Activated T-cell treated with anti-CD3 and anti-CD28 coated beads for 48 hours (primary cell): ENCODE results near the gene AKR1E2.

Source experiments
- DNase-seq: peaks from one replicate; pipeline ENCODE4 v3.0.0-alpha.2; 2020; ENCODE audit warnings: low read depth

Gene AKR1E2

GRCh38 chr10:4845766-4846165 lies 19.8 kb downstream of the AKR1E2 start:
- no peak for DNase-seq

DNA sequence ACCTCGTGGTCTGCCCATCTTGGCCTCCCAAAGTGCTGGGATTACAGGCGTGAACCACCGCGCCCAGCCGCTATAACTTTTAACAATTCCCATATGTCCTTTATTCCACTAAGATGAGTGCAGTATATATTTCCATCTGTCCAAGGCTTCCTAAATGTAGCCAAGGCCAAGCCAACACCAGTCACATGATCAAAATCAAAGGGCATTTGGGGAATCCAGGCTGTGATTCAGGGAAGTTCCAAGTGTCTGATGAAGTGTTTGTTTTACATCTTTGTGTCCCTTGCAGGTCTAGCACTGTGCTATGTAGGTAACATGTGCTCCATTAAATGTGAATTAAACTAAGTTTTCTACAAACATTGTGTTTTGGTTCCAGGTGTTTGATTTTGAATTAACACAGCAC lies 20.8 kb downstream of the AKR1E2 start:
- DNase-seq: no peak

DNA sequence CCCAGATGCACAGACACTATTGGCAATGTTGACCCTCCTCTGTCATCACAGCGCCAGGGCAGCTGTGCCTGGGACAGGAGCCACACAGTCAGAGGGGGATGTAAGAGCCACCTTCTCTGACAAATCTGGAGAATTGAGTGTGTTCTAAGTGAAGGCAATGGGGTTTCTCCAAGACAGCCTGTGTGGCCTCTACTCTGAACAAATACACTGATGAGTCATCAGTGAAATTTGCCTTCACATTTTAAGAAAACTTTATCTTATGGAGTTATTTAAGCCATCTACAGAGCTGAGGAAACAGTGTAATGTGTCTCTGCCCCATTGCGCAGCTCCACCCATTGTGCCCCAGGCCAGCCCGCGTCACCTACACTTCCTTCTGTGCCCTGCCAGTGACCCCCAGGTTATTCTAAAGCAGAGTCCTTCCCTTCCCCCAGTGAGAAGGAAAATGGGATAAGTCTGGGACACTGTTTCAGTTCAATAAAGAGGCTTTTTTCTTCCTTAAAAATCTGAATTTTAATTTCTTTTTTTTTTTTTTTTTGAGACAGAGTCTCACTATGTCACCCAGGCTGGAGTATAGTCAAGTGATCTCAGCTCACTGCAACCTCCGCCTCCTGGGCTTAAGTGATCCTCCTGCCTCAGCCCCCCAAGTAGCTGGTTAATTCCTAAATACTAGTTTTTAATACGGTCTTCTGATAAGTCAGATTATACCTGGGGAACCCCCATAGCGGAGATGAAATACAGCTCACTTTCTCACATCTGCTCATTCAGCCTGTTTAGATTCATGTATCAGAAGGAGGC lies 21.8 kb downstream of the AKR1E2 start:
- DNase-seq: no peak

DNA sequence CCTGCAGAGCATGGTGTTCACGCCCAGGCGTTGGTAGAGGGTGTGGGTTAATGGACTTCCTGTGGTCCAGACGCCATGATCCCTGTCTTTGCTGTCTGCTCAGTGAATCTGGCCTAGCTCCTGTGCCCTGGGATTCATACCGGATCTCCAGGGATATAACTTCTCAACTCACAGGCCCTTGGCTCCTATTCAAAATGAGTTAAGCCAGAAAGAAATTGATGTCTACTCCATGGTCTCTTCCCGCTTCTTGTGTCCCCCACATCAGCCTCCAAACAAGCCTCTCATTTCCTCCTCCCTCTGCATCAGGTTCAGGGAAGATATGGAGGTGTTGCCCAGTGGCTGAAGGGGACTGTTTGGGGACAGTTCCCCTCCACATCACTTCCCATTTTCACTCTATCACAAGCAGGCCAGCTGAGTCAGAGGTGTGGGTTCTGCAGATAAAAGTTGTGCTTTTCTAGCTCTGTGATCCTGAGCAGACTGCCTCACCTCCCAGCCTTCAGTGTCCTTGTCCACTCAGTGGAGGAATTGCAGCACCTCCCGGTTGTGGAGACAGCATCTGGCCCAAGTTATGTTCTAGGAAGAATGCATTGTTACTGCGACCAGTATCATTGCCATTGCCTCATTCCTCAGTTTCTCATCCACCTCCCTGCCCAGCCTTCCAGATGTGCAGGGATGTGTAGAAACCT lies 22.5 kb downstream of the AKR1E2 start:
- DNase-seq: no peak

GRCh38 chr10:4849042-4849402 lies 23.0 kb downstream of the AKR1E2 start:
- DNase-seq: no peak

- DNase-seq: peak; percentile 82
These were observed 23.7 kb downstream of the AKR1E2 start for GRCh38 chr10:4849555-4850242.

- no peak for DNase-seq
These were observed 24.4 kb downstream of the AKR1E2 start for GRCh38 chr10:4850397-4850796.

DNA sequence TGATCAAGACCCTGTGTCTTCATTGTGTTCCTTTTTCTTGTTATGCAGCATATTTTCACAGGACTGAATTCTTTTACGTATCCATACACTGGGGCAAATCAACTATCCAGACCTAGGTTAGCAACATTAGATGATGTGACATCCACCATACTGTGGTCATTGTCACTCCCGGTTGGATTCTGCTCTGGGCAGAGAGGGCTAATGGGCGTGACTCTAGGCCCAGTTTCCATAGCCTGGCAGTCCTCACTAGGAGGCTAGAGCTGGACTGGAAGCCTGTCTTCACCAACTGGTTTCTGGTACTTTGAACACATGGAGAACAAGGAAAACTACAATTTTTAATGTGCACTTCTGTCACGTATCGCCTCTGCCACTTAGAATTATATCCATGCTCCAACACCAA lies 25.2 kb downstream of the AKR1E2 start:
- no peak for DNase-seq

GRCh38 chr10:4851846-4852245 lies 25.8 kb downstream of the AKR1E2 start:
- no peak for DNase-seq

DNA sequence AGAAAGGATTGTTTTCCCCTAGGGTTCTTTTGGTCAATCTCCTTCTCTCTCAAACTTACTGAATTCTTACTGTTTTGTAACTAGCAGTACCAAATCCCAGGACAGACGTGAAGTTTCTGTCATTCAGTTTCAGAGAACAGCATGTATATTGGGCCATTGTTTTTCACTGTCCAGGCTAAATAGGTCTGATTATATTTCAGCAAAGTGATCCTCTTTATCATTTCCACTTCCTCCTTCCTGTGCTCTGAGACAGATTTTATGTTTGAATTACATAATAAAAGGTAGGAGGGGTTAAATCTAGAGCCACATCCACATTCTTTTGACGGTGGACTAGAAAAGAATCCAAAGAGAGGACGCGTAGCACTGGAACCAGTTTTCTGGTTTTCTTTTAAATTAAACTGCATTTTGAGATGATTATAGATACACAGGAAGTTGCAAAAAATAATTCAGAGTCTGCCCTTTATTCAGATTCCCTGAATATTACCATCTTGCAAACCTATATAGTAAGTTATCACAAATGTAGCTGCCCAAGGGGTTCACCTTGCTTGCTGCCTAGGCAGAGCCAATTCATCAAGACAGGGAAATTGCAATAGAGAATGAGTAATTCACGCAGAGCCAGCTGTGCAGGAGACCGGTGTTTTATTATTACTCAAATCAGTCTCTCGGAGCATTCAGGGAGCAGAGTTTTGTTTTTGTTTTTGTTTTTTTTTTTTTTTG lies 40.1 kb downstream of the AKR1E2 start:
- DNase-seq: no peak

- no peak for DNase-seq
These were observed 41.1 kb downstream of the AKR1E2 start for GRCh38 chr10:4867109-4867519.

- no peak for DNase-seq
These were observed 41.7 kb downstream of the AKR1E2 start for GRCh38 chr10:4867520-4868356.

DNA sequence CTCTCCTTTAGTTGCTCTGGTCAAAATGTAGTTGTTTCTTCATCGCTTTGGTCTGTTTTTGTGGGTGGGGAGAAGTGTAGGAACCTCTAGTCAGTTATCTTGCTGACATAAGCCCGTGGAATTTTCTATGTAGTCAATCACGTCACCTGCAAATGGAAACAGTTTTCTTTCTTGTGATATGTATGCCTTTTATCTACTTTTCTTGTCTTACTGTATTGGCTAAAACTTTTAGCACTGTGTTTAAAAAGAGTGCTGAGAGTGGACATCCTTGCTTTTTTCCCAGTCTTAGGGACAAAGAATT lies 42.3 kb downstream of the AKR1E2 start:
- no peak for DNase-seq

GRCh38 chr10:4882704-4883078 lies 56.7 kb downstream of the AKR1E2 start:
- DNase-seq: no peak

DNA sequence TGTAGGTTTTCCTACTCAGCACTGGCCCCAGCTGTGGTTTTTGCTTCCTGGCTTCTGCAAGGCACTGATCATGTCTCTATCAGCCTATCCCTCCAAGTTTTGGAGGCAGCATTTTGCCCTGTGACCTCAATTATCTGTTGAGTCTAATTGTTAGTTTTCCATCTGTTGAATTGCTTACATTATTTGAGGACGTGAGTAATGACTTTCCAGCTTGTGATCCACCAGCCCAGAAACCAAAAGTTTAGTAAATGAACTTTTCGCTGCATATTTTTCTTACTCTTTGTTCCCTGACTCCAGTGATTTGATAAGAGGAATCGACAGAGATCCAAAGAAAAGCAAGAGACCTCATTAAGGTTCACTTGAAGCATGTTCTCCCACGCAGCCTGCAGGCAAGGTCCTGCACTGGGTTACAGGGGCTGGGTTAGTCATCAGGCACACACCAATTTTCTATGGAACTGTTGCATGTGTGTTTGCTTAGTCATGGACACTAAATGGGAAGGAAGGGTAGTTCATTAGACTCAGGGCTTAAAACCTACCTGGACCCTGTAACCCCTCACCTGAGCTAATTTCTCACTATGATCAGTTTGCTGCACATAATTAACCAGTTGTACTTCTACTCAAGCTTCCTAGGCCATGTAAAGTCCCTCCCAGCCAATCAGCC lies 57.2 kb downstream of the AKR1E2 start:
- DNase-seq: no peak

DNA sequence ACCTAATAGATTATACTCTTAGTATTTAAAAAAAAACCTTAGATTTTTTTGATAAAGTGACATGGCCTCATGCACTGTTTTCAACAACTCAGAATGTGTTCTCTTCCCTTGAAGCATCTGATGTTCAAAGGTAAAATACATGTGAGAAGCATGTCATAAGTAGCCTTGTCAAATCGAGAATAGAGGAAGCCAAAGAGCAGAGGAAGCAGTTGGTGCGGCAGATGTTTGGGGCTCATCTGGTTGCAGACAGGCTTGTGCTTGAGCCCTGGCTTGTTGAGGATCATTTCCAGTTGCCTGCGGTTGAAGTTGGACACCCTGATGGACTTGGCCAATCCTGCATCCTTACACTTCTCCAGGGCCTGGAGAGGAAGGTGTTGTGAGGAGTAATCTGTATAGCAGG lies 59.2 kb downstream of the AKR1E2 start:
- DNase-seq: no peak

DNA sequence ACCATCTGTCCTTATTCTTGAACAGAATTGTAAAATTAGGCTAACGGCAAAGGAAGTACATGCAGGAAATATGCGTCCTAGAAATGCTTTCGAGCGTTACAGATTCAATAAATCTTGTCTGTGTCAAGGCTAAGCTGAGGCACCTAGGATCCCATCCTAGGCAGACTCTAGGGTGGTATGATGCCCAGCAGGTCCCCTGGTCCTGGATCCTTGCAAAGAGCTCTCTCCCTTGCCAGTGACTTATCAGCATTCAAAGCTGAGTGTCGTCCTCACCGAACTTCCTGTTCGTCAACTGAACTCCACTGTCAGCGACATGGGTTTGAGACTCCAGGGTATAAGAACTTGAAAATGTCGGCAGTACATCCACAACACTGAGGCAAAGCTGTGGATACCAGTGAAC lies 61.5 kb downstream of the AKR1E2 start:
- no peak for DNase-seq

- no peak for DNase-seq
These were observed 62.2 kb downstream of the AKR1E2 start for GRCh38 chr10:4888236-4888635.

DNA sequence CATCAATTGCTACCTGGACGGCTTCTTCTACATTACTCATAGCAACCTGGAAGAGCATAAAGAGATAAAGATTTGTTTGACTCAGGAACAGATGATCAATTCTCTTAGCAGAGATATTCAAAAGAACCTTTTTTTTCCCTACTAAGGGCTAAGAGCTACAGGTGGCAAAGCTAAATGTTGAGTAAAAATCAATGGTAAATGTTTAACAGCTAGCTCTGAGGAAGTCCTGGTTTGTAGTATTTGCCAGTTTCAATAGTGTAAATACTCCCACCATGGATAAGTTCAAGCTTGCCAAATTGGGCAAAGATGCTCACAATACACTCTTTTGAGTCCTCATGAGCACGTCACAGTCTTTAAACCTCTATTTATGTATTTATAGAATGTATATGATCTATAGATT lies 64.0 kb downstream of the AKR1E2 start:
- DNase-seq: no peak

GRCh38 chr10:4892681-4893080 lies 66.7 kb downstream of the AKR1E2 start:
- DNase-seq: no peak

GRCh38 chr10:4894335-4894734 lies 68.3 kb downstream of the AKR1E2 start:
- no peak for DNase-seq
